ENCODE results near the gene RTL1.

- TF ChIP-seq CTCF (IDR thresholded peaks at IDR 0.05) (no peak), POLR2A (IDR thresholded peaks at IDR 0.05) (no peak), EP300 (IDR thresholded peaks at IDR 0.05; ENCODE audit: low read depth) (no peak)
Measured at GRCh38 chr14:100890061-100890850, 13.3 kb downstream of the RTL1 start.

Data from transverse colon (tissue), 3 donors.